PFSK-1 (cell line): Measurements from ENCODE around the gene PUS3.

Experiments used
- FOXP2 ChIP-seq: optimal IDR thresholded peaks from 2 replicates; pipeline ENCODE3; 2011; ENCODE audit warnings: borderline replicate concordance, control low read depth, inconsistent platforms; ENCODE audit not compliant: insufficient read depth; ENCODE audit errors: extremely low read length, extremely low read depth
- POLR2AphosphoS5 ChIP-seq: IDR thresholded peaks from 2 replicates; pipeline ENCODE4 v1.6.1; 2012; ENCODE audit warnings: low read depth, mild to moderate bottlenecking, control low read depth, low read length, moderate library complexity
- REST ChIP-seq, 2 experiments: IDR thresholded peaks; 2 replicates each; pipeline versions ENCODE4 v1.6.1 to v1.8.0; 2011 to 2012; ENCODE audit warnings: low read depth in 2 of 2, low read length in 2 of 2, control low read depth in 1 of 2, inconsistent platforms in 1 of 2, mild to moderate bottlenecking in 1 of 2, moderate library complexity in 1 of 2; ENCODE audit not compliant: insufficient read depth in 1 of 2
- SIN3A ChIP-seq: IDR thresholded peaks from 2 replicates; pipeline ENCODE4 v1.6.1; 2012; ENCODE audit warnings: mild to moderate bottlenecking, low read length, moderate library complexity, borderline replicate concordance; ENCODE audit not compliant: insufficient read depth
- TAF1 ChIP-seq: IDR thresholded peaks from 2 replicates; pipeline ENCODE4 v1.6.1; 2012; ENCODE audit warnings: low read length, control low read depth, borderline replicate concordance; ENCODE audit not compliant: insufficient read depth

- no peak for TF ChIP-seq SIN3A
- TF ChIP-seq REST (IDR thresholded peaks at IDR 0.05; ENCODE audit: insufficient read depth in 1 of 2, low read depth in 2 of 2, low read length in 2 of 2): no peak
- TF ChIP-seq POLR2AphosphoS5: no peak
- no peak for TF ChIP-seq TAF1
- TF ChIP-seq FOXP2: no peak
Measured at GRCh38 chr11:125918140-125918840, 15.3 kb upstream of the PUS3 start.
